ENCODE data around the gene PDIA3.

DNA sequence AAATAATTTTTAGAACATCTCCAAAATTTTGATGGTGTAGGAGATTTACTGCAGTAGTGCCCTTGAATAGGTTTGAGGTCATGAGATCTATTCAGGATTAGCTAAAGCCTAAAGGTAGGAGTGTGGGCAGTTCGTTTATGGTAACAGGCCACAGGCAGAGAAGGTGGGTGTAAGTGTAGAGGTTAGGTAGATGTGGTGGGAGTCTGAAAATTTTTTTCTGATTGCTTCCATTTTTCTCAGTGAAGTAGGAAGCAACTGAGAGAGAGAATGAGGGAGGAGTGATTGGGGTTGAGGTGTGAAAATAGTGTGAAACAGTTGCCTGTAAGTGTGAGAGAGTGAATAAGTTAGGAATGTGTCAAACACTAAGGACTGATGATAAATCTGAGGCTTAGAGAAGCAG lies 32.8 kb downstream of the PDIA3 start:
- TF ChIP-seq CTCF (IDR thresholded peaks at IDR 0.05) (no peak), POLR2A (IDR thresholded peaks at IDR 0.05) (no peak)

Data from esophagus squamous epithelium (tissue), 4 donors.